K562 treated with DMSO at 1 percent for 24 hours (cell line): Measurements from ENCODE around the gene RGPD8. TPM values are rescaled to one million over a fixed set of nuclear protein-coding genes. Genes with fewer than 3 reads are reported as not detected.

Experiments used
- total RNA-seq: library from RNA; unstranded; fragments of 300-600 nt; gene quantifications from 2 replicates; pipeline ENCODE4 v1.2.3, GENCODE V29; 2022; ENCODE audit warnings: low read depth; ENCODE audit not compliant: insufficient read depth

RGPD8 gene
- 0.06 TPM in 1 of 2 replicates, not detected in the other for total RNA-seq

GRCh38 chr2:112433480-112433879, at the start of gene RGPD8:
TSS of gene RGPD8 (minus strand) at chr2:112433645. CDS start at chr2:112433453, 192 bp downstream.

GRCh38 chr2:112481528-112482233, 48.2 kb upstream of the RGPD8 start, which contains the start of gene TTL:
TSS of gene TTL (plus strand) at chr2:112482156. CDS start at chr2:112482345, 189 bp downstream.

Other genes starting within 250 kb of the RGPD8 start
- gene ZC3H8, start 178.6 kb downstream of the RGPD8 start, total RNA-seq: 6.2 and 8.4 TPM in 2 replicates
- gene ZC3H6, start 158.0 kb downstream of the RGPD8 start, total RNA-seq: 2.1 and 4.4 TPM in 2 replicates
- gene TTL, start 48.5 kb upstream of the RGPD8 start, total RNA-seq: 18.6 and 20.1 TPM in 2 replicates
- gene POLR1B, start 108.8 kb upstream of the RGPD8 start, total RNA-seq: 7.0 and 7.9 TPM in 2 replicates
- gene CHCHD5, start 151.0 kb upstream of the RGPD8 start, total RNA-seq: 62.1 and 63.1 TPM in 2 replicates
- gene SLC20A1, start 212.3 kb upstream of the RGPD8 start, total RNA-seq: 59.5 and 64.4 TPM in 2 replicates